GM23248 (cell line): ENCODE measurements around the gene PRSS16. TPM values are rescaled to one million over a fixed set of nuclear protein-coding genes. Genes with fewer than 3 reads are reported as not detected.
A peak's percentile ranks its signal among the peaks of the same experiment; 100 is the strongest.

Experiments used
- DNase-seq: peaks from one replicate; pipeline ENCODE4 v3.0.0-alpha.2; 2015
- H2AFZ ChIP-seq: fragments of 200-600 bp; sonication (generic); 2 replicates; pipeline ENCODE4 v1.6.1; 2016; ENCODE audit warnings: antibody characterized with exemption
- H3F3A ChIP-seq: fragments of 200-600 bp; sonication (generic); 2 replicates; pipeline ENCODE4 v1.6.1; 2016; ENCODE audit warnings: mild to moderate bottlenecking, antibody characterized with exemption, mixed run types; ENCODE audit not compliant: insufficient read depth
- H3K27ac ChIP-seq: fragments of 200-600 bp; sonication (generic); 2 replicates; pipeline ENCODE4 v1.5.1; 2016; ENCODE audit warnings: mild to moderate bottlenecking
- H3K27me3 ChIP-seq: fragments of 200-600 bp; sonication (generic); replicated peaks from 2 replicates; pipeline ENCODE4 v1.6.1; 2016; ENCODE audit warnings: mild to moderate bottlenecking; ENCODE audit not compliant: insufficient read depth
- H3K36me3 ChIP-seq: fragments of 200-600 bp; sonication (generic); 2 replicates; pipeline ENCODE4 v1.6.1; 2016; ENCODE audit warnings: low read depth, mild to moderate bottlenecking
- H3K4me1 ChIP-seq: fragments of 200-600 bp; sonication (generic); 2 replicates; pipeline ENCODE4 v1.6.1; 2016; ENCODE audit warnings: mild to moderate bottlenecking; ENCODE audit not compliant: insufficient read depth
- H3K4me2 ChIP-seq: fragments of 200-600 bp; sonication (generic); one replicate; pipeline ENCODE4 v1.6.1; 2016; ENCODE audit warnings: mild to moderate bottlenecking; ENCODE audit not compliant: unreplicated experiment
- H3K4me3 ChIP-seq: fragments of 200-600 bp; sonication (generic); 2 replicates; pipeline ENCODE4 v1.5.1; 2016; ENCODE audit warnings: mild to moderate bottlenecking
- H3K79me2 ChIP-seq: fragments of 200-600 bp; sonication (generic); 2 replicates; pipeline ENCODE4 v1.6.1; 2016; ENCODE audit warnings: mild to moderate bottlenecking; ENCODE audit not compliant: insufficient read depth
- H3K9ac ChIP-seq: fragments of 200-600 bp; sonication (generic); 2 replicates; pipeline ENCODE4 v1.6.1; 2016; ENCODE audit warnings: mild to moderate bottlenecking
- H3K9me2 ChIP-seq: fragments of 200-600 bp; sonication (generic); 2 replicates; pipeline ENCODE4 v1.6.1; 2016; ENCODE audit warnings: mixed run types, mild to moderate bottlenecking, moderate library complexity; ENCODE audit not compliant: insufficient read depth
- H3K9me3 ChIP-seq: fragments of 200-600 bp; sonication (generic); one replicate; pipeline ENCODE4 v1.6.1; 2017; ENCODE audit warnings: low read depth
- H4K20me1 ChIP-seq: fragments of 200-600 bp; sonication (generic); 2 replicates; pipeline ENCODE4 v1.6.0; 2016; ENCODE audit not compliant: insufficient read depth
- EZH2 ChIP-seq: fragments of 200-600 bp; sonication (generic); IDR thresholded peaks from 2 replicates; pipeline ENCODE4 v1.6.1; 2018; ENCODE audit warnings: antibody characterized with exemption, mild to moderate bottlenecking; ENCODE audit not compliant: insufficient read depth, poor library complexity, severe bottlenecking
- EZH2phosphoT487 ChIP-seq: fragments of 200-600 bp; sonication (generic); IDR thresholded peaks from 2 replicates; pipeline ENCODE4 v1.6.1; 2018; ENCODE audit warnings: antibody characterized with exemption, moderate library complexity, mild to moderate bottlenecking, low read depth; ENCODE audit not compliant: insufficient read depth
- WGBS, 2 experiments: methylation state at CpG; one replicate each; pipeline ENCODE4 v1.1.6; 2015 to 2017; ENCODE audit warnings: low lambda C conversion rate in 2 of 2, low coverage in 1 of 2; ENCODE audit errors: missing lambda C conversion rate in 2 of 2; 5-methylcytosine and 5-hydroxymethylcytosine counted together
- in situ Hi-C: fragments of 300-500 bp; cut with MboI; formaldehyde crosslinking; loops from 2 replicates; pipeline ENCODE4 v1.15.0; 2020
- polyA plus RNA-seq: library from polyadenylated mRNA; unstranded; fragments of >200 nt; fragmentation: Nextera tagmentation; extraction: Ambion mirVana; gene quantifications from 2 replicates; pipeline ENCODE4 v1.2.1, GENCODE V29; 2016
- total RNA-seq: library from RNA; depleted of rRNA; stranded (reverse); fragments of >200 nt; shearing (Covaris generic); gene quantifications from 2 replicates; pipeline ENCODE4 v1.2.3, GENCODE V29; 2014; rRNA removed

PRSS16 gene, protein sequence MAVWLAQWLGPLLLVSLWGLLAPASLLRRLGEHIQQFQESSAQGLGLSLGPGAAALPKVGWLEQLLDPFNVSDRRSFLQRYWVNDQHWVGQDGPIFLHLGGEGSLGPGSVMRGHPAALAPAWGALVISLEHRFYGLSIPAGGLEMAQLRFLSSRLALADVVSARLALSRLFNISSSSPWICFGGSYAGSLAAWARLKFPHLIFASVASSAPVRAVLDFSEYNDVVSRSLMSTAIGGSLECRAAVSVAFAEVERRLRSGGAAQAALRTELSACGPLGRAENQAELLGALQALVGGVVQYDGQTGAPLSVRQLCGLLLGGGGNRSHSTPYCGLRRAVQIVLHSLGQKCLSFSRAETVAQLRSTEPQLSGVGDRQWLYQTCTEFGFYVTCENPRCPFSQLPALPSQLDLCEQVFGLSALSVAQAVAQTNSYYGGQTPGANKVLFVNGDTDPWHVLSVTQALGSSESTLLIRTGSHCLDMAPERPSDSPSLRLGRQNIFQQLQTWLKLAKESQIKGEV
- total RNA-seq (0.86 TPM in 1 of 2 replicates, not detected in the other), polyA plus RNA-seq (0.20 TPM in 1 of 2 replicates, not detected in the other)

DNA sequence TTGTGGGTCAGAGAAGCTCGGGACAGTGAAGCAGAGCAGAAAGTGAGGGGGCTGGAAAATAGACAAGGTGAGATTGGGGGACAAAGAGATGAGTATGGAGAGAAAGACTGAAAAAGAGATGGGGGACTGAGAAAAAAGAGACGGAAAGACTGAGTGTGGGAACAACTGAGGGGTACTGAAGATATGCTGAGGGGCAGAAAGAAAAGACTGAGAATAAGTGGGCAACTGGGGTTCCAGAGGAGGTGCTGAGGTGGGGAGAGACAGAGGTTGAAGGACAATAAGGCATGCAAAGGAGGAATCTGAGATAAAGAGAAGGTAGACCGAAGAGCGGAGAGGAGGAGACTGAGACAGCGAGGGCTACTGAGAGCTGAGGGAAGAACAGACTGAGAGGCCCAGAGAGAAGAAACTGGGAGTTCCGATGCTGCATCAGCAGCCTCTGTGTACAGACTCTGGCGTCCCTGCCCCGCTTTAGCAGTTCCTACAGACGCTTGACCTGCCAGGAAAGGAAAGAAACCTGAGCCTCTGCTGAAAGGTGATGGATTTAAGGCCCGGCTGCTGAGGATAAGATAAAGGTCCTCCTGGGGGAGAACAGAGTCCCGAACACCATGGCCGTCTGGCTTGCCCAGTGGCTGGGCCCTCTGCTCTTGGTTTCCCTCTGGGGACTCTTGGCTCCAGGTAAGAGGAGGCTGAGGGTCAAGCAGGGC lies at the start of gene PRSS16:
PRSS16 (plus strand) TSS at position 569 of the 704 bp plus-strand sequence; CDS start at position 606, 37 bp downstream.
- H3K79me2 ChIP-seq: no peaks in the 10 kb centered on the region
- no peaks in the 10 kb centered on the region for H3K9me2 ChIP-seq
- H3K9ac ChIP-seq: no peak within 1 kb of the TSS
- no peaks in the 10 kb centered on the region for H3K9me3 ChIP-seq
- H4K20me1 ChIP-seq: no peaks in the 10 kb centered on the region
- H3K4me2 ChIP-seq: no peak within 1 kb of the TSS
- in situ Hi-C loops: no loop called here
- 24 to 29% methylated on average over 12 of the region's 12 CpGs for WGBS, 2 experiments
- peaks cover 68% of the 10 kb centered on the region for H3K27me3 ChIP-seq
- no peaks in the 10 kb centered on the region for H3K36me3 ChIP-seq
- H3K4me1 ChIP-seq: no peaks in the 10 kb centered on the region
- no peak within 1 kb of the TSS for H3K27ac ChIP-seq
- TF ChIP-seq EZH2 (no peak), EZH2phosphoT487 (no peak)
- no peaks in the 10 kb centered on the region for H3F3A ChIP-seq
- no peak within 1 kb of the TSS for H2AFZ ChIP-seq
- DNase-seq: no peak
- H3K4me3 ChIP-seq: no peak within 1 kb of the TSS

DNA sequence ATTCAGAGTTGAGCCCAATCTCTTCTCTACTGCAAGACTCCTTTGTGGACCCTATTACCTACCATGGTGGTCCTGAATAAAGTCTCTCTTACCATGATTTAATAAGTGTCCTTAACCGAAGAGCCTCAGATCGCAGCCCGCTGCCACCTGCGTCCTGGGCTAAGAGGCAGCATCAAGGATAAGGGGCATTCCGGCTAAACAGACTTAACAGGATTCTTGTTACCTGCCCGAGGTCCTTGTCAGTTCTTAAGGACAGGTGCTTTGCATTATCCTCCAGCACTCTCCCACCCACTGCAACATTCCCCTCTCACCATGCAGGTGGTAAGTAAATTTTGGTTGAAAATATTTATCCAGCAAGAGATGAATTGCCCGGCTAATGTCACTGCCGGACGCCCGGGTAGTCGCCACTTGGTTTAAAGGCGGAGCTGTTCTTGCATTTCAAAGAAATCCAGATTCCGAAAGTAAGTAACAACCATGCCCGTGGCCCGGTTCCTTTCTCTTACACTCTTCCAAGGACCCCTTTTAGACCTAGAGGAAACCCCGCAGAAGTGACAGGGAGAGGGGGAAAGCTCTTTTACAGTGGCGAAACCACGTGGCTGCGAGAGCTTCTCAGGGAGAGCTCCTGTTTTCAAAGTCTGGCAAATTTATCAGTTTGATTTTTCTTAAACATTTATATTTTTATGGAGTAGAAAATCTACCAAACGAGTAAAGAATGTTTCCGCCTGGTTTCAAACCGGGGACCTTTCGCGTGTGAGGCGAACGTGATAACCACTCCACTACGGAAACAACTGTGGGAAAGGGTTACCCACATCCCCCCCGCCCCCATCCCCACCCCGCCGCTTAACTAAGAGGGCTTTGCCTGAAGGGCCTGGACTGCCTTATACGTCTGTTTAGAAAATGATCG lies 41.9 kb upstream of the PRSS16 start:
- TF ChIP-seq EZH2phosphoT487: no peak
- TF ChIP-seq EZH2: no peak
- no peaks in the 10 kb centered on the region for H3K79me2 ChIP-seq
- H4K20me1 ChIP-seq: no peaks in the 10 kb centered on the region
- H3K4me1 ChIP-seq: no peaks in the 10 kb centered on the region
- no peaks in the 10 kb centered on the region for H3K36me3 ChIP-seq
- peak overlapping the region; percentile 48 for H3K4me2 ChIP-seq
- WGBS, 2 experiments: 13 to 14% methylated on average over 32 of the region's 32 CpGs
- H3F3A ChIP-seq: no peaks in the 10 kb centered on the region
- no peaks in the 10 kb centered on the region for H3K9me2 ChIP-seq
- DNase-seq: peak; percentile 6
- no peak overlapping the region for H3K9ac ChIP-seq
- in situ Hi-C loops: no loop called here
- peak overlapping the region; percentile 77 for H2AFZ ChIP-seq
- no peak overlapping the region for H3K27ac ChIP-seq
- peaks cover 37% of the 10 kb centered on the region for H3K27me3 ChIP-seq
- no peaks in the 10 kb centered on the region for H3K9me3 ChIP-seq
- peak overlapping the region; percentile 63 for H3K4me3 ChIP-seq

DNA sequence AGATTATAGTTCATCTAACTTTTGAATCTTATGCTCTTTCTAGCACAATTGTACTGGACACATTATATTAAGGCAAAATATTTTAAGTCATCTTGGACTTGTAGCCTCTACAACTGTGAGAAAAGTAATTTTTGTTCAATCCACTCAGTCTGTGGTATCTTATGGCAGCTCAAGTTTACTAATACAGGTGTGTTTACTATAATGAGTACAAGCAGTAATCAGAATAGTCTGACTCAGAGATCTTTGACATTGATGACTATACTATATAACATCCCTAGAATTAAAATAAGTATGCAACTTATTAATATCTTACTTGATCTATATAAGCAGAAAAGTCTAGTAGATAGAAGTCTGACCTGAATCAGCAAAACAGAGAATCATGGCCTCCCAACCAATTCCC lies 40.7 kb upstream of the PRSS16 start:
- no peak overlapping the region for H3K9ac ChIP-seq
- no peak for DNase-seq
- no peaks in the 10 kb centered on the region for H3K4me1 ChIP-seq
- H3K79me2 ChIP-seq: no peaks in the 10 kb centered on the region
- H2AFZ ChIP-seq: no peak overlapping the region
- TF ChIP-seq EZH2: no peak
- TF ChIP-seq EZH2phosphoT487: no peak
- H3F3A ChIP-seq: no peaks in the 10 kb centered on the region
- no peaks in the 10 kb centered on the region for H3K9me3 ChIP-seq
- peaks cover 37% of the 10 kb centered on the region for H3K27me3 ChIP-seq
- no peak overlapping the region for H3K4me2 ChIP-seq
- no peak overlapping the region for H3K27ac ChIP-seq
- H3K4me3 ChIP-seq: no peak overlapping the region
- in situ Hi-C loops: no loop called here
- no peaks in the 10 kb centered on the region for H3K36me3 ChIP-seq
- no peaks in the 10 kb centered on the region for H4K20me1 ChIP-seq
- H3K9me2 ChIP-seq: no peaks in the 10 kb centered on the region

DNA sequence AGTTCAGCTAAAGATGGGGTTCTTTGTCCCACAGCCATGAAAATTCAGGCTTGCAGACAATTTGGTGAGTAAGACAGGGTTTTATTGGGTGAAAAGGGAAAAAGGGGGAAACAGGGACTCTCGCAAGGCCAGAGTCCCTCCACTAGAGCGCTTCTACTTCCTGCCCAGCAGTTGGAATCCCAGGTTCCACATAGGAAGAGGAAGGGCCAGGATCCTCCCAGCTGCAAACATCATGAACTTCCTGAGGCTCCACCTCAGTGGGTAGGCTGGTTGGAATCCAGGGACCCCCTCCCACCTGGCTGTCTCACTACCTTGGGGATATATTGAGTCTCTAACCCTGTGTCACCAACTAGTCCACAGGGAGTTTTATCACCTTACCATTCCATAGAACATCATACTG lies 39.5 kb upstream of the PRSS16 start:
- Histone ChIP-seq H3K9me2 (no peaks in the 10 kb centered on the region), H3K79me2 (no peaks in the 10 kb centered on the region), H3K4me1 (no peaks in the 10 kb centered on the region), H3K36me3 (no peaks in the 10 kb centered on the region), H3K27ac (no peak overlapping the region), H4K20me1 (no peaks in the 10 kb centered on the region), H3K4me2 (no peak overlapping the region), H2AFZ (no peak overlapping the region), H3F3A (no peaks in the 10 kb centered on the region), H3K9me3 (no peaks in the 10 kb centered on the region), H3K9ac (no peak overlapping the region), H3K27me3 (peaks cover 37% of the 10 kb centered on the region), H3K4me3 (no peak overlapping the region)
- TF ChIP-seq EZH2phosphoT487: no peak
- TF ChIP-seq EZH2: no peak
- in situ Hi-C loops: no loop called here
- 63 to 68% methylated on average over 2 of the region's 2 CpGs for WGBS, 2 experiments
- DNase-seq: no peak
